HEK293T (cell line): ENCODE measurements around the gene DHRSX.

Source experiments
- FOXK2 ChIP-seq: fragments of 450-650 bp; IDR thresholded peaks from 2 replicates; pipeline ENCODE4 v1.6.1; 2016; ENCODE audit warnings: mild to moderate bottlenecking
- FOXM1 ChIP-seq: fragments of 450-650 bp; IDR thresholded peaks from 2 replicates; pipeline ENCODE4 v1.6.1; 2017; ENCODE audit warnings: mild to moderate bottlenecking, borderline replicate concordance
- HDGF ChIP-seq: fragments of 450-650 bp; IDR thresholded peaks from 2 replicates; pipeline ENCODE4 v1.6.1; 2017; ENCODE audit warnings: antibody characterized with exemption, borderline replicate concordance
- NFRKB ChIP-seq: fragments of 450-650 bp; IDR thresholded peaks from 2 replicates; pipeline ENCODE4 v1.6.1; 2016; ENCODE audit warnings: mild to moderate bottlenecking, moderate library complexity
- SUZ12 ChIP-seq: fragments of 450-650 bp; IDR thresholded peaks from 2 replicates; pipeline ENCODE4 v1.6.1; 2016; ENCODE audit warnings: mild to moderate bottlenecking

- TF ChIP-seq HDGF (no peak), SUZ12 (no peak), FOXM1 (no peak), NFRKB (no peak), FOXK2 (no peak)
Observed at GRCh38 chrX:2316534-2316933, 184.2 kb downstream of the DHRSX start.
